ENCODE measurements around the gene LYSMD2. TPM values are rescaled to one million over a fixed set of nuclear protein-coding genes. Genes with fewer than 3 reads are reported as not detected.

LYSMD2 gene
- total RNA-seq, 1 donor from 2014 or later: 1.8 TPM

- Mint-ChIP-seq H3K36me3 (ENCODE audit: unreplicated experiment) (no peaks in the 10 kb centered on the region), H3K27me3 (ENCODE audit: unreplicated experiment) (peaks cover 75% of the 10 kb centered on the region), H3K4me3 (ENCODE audit: unreplicated experiment) (no peak overlapping the region), H3K27ac (ENCODE audit: unreplicated experiment) (no peak overlapping the region), H3K4me1 (ENCODE audit: unreplicated experiment) (no peaks in the 10 kb centered on the region), H3K9me3 (ENCODE audit: unreplicated experiment) (no peaks in the 10 kb centered on the region)
- no peak for DNase-seq (ENCODE audit: extremely low spot score, unreplicated experiment)
- TF ChIP-seq, protein P1, sequence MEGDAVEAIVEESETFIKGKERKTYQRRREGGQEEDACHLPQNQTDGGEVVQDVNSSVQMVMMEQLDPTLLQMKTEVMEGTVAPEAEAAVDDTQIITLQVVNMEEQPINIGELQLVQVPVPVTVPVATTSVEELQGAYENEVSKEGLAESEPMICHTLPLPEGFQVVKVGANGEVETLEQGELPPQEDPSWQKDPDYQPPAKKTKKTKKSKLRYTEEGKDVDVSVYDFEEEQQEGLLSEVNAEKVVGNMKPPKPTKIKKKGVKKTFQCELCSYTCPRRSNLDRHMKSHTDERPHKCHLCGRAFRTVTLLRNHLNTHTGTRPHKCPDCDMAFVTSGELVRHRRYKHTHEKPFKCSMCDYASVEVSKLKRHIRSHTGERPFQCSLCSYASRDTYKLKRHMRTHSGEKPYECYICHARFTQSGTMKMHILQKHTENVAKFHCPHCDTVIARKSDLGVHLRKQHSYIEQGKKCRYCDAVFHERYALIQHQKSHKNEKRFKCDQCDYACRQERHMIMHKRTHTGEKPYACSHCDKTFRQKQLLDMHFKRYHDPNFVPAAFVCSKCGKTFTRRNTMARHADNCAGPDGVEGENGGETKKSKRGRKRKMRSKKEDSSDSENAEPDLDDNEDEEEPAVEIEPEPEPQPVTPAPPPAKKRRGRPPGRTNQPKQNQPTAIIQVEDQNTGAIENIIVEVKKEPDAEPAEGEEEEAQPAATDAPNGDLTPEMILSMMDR (IDR thresholded peaks at IDR 0.05): no peak
Observed at GRCh38 chr15:51702710-51703109, 34.7 kb downstream of the LYSMD2 start.

- no peaks in the 10 kb centered on the region for H3K36me3 Mint-ChIP-seq (ENCODE audit: unreplicated experiment)
- no peak overlapping the region for H3K27ac Mint-ChIP-seq (ENCODE audit: unreplicated experiment)
- no peaks in the 10 kb centered on the region for H3K9me3 Mint-ChIP-seq (ENCODE audit: unreplicated experiment)
- no peaks in the 10 kb centered on the region for H3K4me1 Mint-ChIP-seq (ENCODE audit: unreplicated experiment)
- peaks cover 53% of the 10 kb centered on the region for H3K27me3 Mint-ChIP-seq (ENCODE audit: unreplicated experiment)
- DNase-seq (ENCODE audit: extremely low spot score, unreplicated experiment): no peak
- H3K4me3 Mint-ChIP-seq (ENCODE audit: unreplicated experiment): no peak overlapping the region
- TF ChIP-seq, protein P1 (IDR thresholded peaks at IDR 0.05): no peak
Observed at GRCh38 chr15:51699373-51699772, 38.1 kb downstream of the LYSMD2 start.

GRCh38 chr15:51697163-51697562 lies 40.3 kb downstream of the LYSMD2 start:
- no peaks in the 10 kb centered on the region for H3K4me1 Mint-ChIP-seq (ENCODE audit: unreplicated experiment)
- DNase-seq (ENCODE audit: extremely low spot score, unreplicated experiment): no peak
- H3K27me3 Mint-ChIP-seq (ENCODE audit: unreplicated experiment): peaks cover 54% of the 10 kb centered on the region
- no peaks in the 10 kb centered on the region for H3K36me3 Mint-ChIP-seq (ENCODE audit: unreplicated experiment)
- TF ChIP-seq, protein P1 (IDR thresholded peaks at IDR 0.05): no peak
- H3K27ac Mint-ChIP-seq (ENCODE audit: unreplicated experiment): no peak overlapping the region
- H3K9me3 Mint-ChIP-seq (ENCODE audit: unreplicated experiment): no peaks in the 10 kb centered on the region
- no peak overlapping the region for H3K4me3 Mint-ChIP-seq (ENCODE audit: unreplicated experiment)

- Mint-ChIP-seq H3K27me3 (ENCODE audit: unreplicated experiment) (peaks cover 57% of the 10 kb centered on the region), H3K27ac (ENCODE audit: unreplicated experiment) (no peak overlapping the region)
- TF ChIP-seq, protein P1 (IDR thresholded peaks at IDR 0.05): no peak
Observed at GRCh38 chr15:51696566-51696965, 40.9 kb downstream of the LYSMD2 start.

DNA sequence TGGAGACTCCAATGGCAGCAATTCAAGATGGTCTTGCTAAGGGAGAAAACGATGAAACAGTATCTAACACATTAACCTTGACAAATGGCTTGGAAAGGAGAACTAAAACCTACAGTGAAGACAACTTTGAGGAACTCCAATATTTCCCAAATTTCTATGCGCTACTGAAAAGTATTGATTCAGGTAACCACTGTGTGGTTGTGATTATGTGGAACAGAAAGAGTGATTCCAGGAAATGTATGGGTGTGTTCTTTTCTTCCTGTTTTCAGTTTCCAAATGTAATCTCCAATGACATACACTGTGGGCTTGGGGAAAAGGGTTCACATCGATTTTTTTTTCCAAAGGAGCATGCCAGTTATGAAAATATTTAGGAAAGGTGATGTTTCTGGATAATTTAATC lies 45.3 kb downstream of the LYSMD2 start:
- Mint-ChIP-seq H3K9me3 (ENCODE audit: unreplicated experiment) (no peaks in the 10 kb centered on the region), H3K27me3 (ENCODE audit: unreplicated experiment) (peaks cover 49% of the 10 kb centered on the region)

More at GRCh38 chr15:51696566-51696965, 40.9 kb downstream of the LYSMD2 start:
- Mint-ChIP-seq H3K36me3 (ENCODE audit: unreplicated experiment) (no peaks in the 10 kb centered on the region), H3K4me1 (ENCODE audit: unreplicated experiment) (no peaks in the 10 kb centered on the region), H3K4me3 (ENCODE audit: unreplicated experiment) (no peak overlapping the region), H3K9me3 (ENCODE audit: unreplicated experiment) (no peaks in the 10 kb centered on the region)
- DNase-seq (ENCODE audit: extremely low spot score, unreplicated experiment): no peak

More for the DNA sequence above, 45.3 kb downstream of the LYSMD2 start:
- Mint-ChIP-seq H3K27ac (ENCODE audit: unreplicated experiment) (no peak overlapping the region), H3K4me3 (ENCODE audit: unreplicated experiment) (no peak overlapping the region), H3K4me1 (ENCODE audit: unreplicated experiment) (no peaks in the 10 kb centered on the region), H3K36me3 (ENCODE audit: unreplicated experiment) (no peaks in the 10 kb centered on the region)
- no peak for DNase-seq (ENCODE audit: extremely low spot score, unreplicated experiment)
- TF ChIP-seq, protein P1 (IDR thresholded peaks at IDR 0.05): no peak

All from osteocyte (in vitro differentiated cells).